NCI-H146 (cell line): ENCODE data around the gene OBI1.

Experiments used
- DNase-seq: peaks from one replicate; lab custom pipeline; 2025; lab: John Stamatoyannopoulos, UW

OBI1 gene

GRCh38 chr13:78602561-78603239 lies 56.3 kb downstream of the OBI1 start:
- DNase-seq, result no peak

DNA sequence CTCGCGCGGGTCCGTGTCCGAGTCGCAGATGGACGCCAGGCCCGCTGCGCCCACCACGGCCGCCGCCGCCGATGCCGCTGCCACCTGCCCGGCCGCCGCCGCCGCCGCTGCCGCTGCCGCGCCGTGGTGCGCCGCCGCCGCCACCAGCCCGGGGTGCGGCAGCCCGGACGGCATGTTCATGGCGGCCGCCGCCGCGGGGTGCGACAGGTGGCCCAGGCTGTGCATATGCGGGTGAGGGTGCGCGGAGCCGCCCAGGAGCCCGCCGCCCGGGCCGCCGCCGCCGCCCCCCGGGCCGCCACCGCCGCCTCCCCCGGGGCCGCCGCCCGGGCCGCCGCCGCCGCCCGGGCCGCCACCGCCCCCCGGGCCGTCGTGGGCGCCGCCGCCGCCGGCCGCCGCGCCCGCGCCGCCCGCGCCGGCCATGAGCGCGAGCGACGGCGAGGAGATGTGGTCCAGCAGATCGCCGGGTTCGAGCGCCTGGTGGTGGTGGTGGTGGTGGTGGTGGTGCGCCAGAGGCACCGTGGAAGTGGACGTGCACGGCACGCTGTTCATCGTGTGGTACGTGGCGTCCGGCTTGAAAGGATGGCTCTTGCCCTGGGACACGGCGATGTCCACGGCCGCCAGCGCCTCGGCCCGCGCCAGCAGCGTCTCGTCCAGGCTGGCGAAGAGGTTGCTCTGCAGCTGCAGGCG lies 56.9 kb downstream of the OBI1 start:
- no peak for DNase-seq

DNA sequence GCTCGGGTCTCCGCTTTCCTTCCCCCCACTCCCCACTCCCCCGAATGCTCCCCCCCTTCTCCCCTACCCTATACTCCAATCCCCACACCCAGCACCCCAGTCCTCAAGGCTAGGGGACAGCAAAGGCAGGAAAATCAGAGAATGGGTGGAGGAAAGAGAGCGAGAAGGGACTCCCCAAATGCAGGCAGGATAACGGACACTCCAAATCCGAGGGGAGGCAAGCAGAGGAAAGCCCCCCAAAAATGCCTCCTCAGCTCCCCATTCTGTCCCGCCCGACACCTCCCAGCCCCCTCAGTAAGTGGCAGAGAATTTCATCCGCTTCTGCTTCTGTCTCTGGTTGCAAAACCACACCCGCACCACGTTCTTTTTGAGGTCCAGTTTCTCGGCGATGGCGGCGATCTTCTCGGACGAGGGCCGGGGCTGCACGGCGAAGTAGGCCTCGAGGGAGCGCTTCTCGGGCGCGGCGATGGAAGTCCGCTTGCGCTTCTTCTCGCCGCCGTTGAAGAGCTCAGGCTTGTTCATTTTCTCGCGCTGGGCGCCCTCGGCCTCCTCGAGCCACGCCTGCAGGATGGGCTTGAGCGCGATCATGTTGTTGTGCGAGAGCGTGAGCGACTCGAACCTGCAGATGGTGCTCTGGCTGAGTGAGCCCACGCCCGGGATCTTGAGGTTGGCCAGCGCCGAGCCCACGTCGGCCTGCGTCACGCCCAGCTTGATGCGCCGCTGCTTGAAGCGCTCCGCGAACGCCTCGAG lies 57.7 kb downstream of the OBI1 start:
- peak; percentile 72 for DNase-seq

DNA sequence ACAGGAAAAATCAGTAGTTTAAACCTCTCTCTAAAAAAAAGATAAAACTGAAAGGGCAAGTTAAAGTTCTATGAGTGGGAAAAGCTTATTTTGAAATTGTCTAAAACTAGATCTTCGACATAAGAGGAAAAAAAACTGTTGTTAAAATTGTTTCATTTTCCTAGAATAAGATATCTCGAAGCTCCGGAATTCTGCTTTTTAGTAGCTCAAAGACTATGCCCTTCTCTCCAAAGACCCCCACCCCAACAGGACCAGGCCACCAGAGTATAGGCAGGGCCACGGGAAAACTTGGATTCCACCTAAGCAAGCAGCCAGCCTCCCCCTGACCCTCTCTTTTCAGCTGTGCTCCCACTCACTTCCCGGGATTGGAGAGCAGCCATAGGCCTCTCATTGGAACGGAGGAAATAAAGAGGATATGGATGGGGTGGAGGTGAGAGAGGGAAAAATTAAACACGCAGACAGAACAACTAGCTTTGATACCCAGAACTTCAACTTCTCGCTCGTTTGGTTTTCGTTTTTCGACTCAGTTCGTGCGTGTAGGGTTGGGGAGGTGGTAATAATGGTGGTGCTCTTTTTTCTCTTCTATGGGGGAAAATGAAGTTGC lies 58.6 kb downstream of the OBI1 start:
- DNase-seq, result no peak

- DNase-seq, result no peak
Observed at GRCh38 chr13:78599645-78600279, 59.2 kb downstream of the OBI1 start.

DNA sequence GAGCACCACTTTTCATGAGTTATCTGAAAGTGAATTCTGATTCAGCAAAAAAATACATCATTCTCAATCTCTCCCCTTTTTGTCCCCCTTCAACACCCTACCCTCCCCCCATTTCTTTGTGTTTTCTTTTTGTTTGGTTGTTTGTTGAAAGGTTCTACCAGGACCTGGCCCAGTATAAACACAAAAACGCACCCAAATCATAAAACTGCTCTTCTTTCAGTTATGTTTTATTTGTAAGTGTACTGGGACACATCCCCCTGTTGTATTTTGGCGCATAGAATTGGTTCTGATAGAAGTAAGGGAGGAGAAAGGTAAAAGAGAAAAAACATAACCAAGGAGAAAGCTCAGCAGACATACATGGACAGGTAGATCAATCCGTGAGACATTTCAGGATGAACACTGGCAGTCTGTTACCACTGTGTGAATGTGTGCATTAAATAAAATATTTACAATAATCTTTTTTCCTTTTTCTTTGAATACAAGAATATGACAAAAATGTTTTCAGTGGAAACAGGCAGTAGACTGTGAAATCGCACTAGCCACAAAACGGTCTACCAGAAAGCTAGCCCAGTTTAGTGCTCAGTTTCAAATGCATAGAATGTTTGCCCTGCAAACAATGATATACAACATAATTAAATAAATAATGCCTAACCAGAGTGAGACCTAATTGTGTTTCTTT lies 59.9 kb downstream of the OBI1 start:
- DNase-seq, result no peak

DNA sequence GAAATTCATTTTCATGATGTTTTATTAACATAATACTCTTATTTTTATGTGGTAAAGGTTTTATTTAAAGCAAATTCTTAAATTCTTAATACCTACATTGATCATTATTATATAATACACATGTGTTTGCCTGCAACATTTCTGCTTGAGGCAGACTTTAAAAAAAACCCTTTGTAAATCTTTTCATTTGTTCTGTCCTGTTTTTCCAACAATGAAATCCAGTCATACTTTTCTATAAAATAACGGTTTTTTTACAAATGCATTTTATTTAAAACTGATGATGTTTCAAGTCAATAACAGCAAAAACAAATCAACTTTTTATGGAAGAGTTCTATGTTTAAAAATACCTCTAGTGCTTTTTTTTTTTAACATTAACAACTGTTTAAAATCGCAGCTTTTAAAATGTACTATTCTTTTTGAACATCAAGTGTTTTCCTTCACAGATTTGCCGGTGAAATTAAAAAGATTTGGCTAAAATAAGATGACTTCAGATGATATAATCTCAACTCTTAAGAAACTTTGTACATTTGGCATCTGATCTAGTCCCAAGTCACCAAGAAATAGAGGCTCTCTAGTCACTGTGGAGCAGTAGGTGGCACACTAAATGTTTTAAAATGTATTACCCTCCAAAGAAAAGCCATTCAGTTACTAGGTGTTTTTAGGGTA lies 60.7 kb downstream of the OBI1 start:
- no peak for DNase-seq

DNA sequence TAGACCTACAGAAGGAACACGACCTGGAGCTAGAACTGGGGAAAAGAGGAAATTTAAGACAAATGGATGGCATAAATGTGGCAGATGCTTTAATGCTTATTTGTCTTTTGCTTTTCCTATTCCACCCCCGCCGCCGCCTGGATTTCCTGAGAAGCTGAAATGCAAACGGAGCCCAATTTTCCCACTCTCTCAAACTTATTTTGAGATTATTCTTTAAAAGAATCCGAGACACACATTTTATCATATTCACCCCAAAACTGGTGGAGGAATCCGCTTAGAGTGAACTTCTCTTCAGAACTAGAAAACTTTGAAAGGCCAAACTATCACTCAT lies 61.4 kb downstream of the OBI1 start:
- no peak for DNase-seq

DNA sequence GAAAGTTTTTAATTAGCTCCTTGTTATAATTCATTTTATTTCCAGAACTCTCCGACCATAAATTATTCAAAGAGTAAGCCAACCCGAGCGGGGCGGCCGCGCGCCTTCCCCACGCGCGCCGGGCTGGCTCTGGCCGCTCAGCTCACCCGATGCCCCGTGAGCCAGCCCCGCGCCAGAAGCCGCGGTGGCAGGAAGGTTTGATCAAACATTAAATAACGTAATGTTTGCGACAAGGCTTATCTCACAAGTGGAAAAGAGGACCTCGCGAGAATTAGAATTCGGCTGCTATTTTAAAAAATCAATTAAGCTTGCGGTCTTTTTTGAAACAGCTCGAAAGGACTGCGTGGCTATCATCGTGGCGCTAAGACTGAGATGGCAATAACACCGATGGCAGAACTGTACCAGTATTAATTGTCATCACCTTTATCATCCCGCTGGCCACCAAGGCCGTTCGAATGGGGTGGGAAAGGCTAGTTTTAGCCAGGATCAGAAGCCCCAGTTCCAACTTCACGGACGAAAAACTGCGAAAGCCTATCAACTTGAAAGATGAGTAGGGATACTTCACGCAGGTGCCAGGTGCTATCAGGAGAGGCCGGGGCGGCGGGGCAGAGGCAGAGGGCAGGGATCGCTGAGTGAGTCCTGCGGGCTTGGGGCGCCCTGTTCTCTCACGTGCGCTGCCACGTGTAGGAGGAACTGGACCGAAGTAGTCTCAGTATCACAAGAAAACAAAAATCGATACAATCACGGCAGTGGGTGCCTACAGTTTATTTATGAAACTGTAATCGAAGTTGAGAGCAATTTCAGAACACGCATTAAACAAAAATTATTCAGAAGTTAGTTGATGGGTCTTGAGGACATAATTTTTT lies 62.0 kb downstream of the OBI1 start:
- DNase-seq, result no peak

GRCh38 chr13:78596399-78596735 lies 62.6 kb downstream of the OBI1 start:
- no peak for DNase-seq

DNA sequence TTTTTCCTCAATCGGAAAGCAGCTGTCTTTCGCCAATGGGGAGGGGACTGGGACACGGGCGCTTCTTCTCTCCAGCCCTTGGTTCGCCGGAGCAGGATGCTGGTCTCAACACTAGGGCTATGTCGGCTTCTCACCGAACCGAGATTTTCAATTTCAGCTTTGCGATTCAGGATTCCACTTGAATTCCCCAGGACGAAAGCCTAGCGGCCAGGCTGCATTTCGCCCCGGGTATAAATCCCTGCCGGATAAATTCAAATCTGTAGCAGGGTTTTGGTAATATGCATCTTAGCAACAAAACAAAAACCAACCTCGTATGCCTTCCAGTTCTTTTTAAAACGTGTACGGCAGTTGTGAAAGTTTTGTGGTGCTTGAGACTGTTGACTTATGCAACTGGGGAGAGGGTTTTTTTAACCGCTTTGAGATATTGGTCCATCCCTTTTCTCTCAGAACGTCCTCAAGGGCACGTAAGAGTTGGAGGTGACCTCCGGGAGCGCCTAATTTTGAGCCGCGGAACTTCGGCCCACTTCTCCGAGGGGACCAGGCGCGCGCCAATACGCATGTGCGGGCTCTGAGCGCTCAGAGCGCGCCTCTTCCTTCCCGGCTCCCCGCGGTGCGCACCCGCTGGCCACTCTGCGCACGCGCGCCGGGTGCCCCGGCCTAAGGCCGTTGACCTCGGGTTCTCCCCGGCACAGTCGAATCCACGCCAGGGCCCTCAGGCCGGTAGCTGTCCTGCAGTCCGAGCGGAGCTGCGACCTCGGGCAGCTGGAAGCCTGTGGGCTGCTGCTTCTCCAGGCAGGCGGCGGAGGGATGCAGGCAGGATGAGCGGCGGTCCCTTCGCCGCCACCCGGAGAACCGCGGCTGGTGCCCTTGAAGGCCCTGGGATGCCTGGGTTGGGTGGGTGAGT lies 63.2 kb downstream of the OBI1 start:
- no peak for DNase-seq

- DNase-seq, result no peak
Observed at GRCh38 chr13:78594456-78594975, 64.4 kb downstream of the OBI1 start.

DNA sequence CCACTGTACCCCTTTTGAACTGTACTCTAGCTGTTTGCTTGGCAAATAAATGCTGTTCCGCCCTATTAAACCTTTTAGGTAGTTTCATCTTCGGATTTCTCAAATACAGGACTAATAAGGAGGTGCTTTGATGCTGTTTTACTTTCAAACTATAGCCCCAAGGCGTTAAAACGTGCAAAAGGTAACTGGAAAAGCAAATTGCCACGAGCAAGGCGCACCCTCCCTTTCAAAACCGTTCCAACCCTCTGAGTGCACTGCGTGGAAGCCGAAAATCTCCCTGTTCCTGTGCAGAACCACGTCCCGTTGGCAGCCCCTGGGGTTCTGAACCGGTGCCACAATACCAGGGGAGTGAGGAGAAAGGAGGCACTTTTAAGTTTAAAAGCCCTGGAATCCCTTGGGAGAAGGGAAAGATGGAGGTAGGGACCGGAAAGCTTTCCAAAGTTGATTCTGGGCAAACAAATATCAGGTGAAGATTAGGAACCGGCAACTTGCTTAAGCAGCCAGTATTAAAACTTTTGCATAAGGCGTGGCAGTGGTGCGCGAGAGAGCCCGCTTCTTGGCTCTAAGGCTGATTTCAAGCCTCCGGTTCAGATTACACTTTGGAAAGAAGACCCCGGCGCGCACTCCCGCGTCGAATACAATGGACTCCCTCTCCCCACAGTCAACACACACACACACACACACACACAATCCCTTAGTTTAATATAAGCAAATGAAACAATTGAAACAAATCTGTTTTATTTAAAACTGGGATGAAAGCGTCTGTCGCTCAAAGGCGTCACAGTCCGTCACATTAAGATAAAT lies 65.1 kb downstream of the OBI1 start:
- peak; percentile 54 for DNase-seq

DNA sequence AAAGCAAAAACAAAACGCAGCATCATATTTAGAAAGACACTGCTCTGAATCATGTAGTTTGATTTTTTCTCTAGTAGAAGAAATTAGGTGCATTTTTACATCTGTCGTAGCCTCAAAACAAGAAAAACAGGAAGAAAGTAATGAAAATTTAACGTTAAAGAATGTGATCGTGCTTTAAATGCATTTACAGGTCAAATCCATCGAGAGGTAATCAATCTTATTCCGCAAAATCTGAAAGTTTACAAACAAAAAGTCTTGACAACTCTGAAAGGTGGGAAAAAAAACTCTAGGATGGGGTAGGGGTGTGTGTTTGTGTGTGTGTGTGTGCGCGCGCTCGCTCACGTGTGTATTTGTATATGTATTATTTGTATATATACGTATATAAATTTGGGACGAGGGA lies 65.8 kb downstream of the OBI1 start:
- no peak for DNase-seq

DNA sequence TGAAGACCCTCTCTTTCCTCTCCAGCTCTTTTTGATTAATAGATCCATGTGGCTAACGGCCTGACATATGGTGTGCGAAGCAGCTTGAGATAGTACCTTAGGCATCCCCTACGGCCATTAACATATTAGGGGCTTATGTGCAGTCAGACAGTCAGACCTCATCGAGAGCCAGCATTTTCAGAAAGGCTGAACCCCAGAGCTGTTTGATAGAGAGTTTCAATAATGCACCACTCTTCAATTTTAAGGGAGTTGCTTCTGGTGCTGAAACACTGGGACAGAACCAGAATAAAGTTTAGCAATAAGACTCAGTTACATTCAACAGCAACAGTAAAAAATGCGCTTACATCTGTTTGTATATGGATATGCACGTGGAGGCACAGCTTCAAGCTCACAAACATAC lies 66.4 kb downstream of the OBI1 start:
- DNase-seq, result no peak

- DNase-seq, result no peak
Observed at GRCh38 chr13:78589206-78589605, 69.7 kb downstream of the OBI1 start.

DNA sequence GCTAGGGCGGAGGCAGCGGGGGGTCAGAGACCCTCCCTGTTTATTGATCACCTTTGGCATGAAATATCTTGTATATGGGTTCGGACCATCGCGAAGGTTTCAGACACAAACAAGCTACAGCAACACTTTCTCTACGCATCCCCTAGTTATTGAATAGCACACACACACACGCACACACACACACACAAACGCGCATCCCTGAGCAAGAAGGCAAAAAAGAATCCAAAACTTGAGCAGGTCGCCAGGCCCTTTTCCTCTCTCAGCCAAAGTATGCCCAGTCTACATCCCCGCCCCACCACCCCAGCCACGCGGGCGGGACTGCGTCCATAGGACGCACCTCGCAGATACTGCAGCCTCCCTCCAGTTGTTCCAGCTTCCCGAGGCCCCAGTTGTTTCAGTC lies 71.6 kb downstream of the OBI1 start:
- DNase-seq, result no peak

- no peak for DNase-seq
Observed at GRCh38 chr13:78586706-78587105, 72.2 kb downstream of the OBI1 start.
